ENCODE measurements around the gene KCNN4.

The KCNN4 gene

DNA sequence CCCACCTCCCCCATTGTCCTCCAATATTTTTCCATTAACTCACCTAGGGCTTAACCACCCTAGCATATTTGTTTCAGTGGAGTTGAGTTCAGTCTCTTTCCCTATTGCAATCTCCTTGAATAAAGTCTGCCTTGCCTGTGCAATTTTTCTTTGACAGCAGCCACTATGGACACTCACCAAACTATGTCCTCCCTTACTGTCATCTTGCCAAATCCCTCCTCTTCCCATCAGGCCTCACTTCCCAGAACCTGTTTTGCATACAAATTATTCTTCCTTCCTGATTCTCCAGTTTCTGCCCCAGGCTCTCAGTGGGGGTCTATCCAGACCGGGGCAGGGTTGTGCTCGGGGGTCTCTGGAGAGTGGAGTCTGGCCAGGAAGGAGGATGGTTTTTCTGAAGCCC is 23.7 kb upstream of the KCNN4 start:
- TF ChIP-seq GATA3 (IDR thresholded peaks at IDR 0.05; ENCODE audit: low read depth, low read length), result no peak
- TF ChIP-seq GATA2 (IDR thresholded peaks at IDR 0.05; ENCODE audit: low read depth, low read length), result no peak

DNA sequence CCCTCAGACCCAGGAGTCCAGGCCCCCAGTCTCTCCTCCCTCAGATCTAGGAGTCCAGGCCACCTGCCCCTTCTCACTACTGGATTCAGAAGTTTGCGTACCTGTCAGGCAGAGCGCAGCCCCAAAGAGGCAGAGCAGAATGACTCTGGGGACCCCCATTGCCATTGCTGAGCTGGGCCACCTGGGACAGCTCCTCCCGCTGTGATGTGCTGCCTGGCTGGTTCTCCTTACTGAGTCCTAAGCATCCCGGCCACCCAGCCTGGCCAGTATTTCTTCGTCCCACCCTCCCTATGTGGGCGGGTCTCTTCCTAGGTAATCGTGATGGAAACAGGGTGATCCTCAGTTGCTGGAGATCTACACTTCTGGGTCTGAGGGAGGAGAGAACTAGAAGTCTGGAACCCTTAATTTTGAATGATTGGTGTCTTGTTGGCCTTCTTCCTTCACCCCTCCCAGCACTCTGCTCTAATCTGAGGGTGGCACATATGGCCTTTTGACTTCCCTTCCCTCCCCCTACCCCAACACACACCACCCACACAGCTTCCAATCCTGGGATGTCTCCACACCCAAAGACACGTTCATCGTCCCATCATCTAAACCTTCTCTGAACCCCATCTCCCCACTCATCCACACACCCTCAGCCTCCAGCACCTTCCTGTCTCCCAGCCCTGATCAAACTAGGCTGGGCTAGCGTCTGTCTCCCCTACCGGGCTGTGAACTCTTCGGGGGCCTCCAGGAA is 21.6 kb upstream of the KCNN4 start, which contains the start of gene LYPD5:
Gene LYPD5 (minus strand): TSS at position 232 of the 736 bp plus-strand sequence. CDS start 67 bp downstream, at position 165.
- no peak for TF ChIP-seq GATA3 (IDR thresholded peaks at IDR 0.05; ENCODE audit: low read depth, low read length)
- no peak for TF ChIP-seq GATA2 (IDR thresholded peaks at IDR 0.05; ENCODE audit: low read depth, low read length)

DNA sequence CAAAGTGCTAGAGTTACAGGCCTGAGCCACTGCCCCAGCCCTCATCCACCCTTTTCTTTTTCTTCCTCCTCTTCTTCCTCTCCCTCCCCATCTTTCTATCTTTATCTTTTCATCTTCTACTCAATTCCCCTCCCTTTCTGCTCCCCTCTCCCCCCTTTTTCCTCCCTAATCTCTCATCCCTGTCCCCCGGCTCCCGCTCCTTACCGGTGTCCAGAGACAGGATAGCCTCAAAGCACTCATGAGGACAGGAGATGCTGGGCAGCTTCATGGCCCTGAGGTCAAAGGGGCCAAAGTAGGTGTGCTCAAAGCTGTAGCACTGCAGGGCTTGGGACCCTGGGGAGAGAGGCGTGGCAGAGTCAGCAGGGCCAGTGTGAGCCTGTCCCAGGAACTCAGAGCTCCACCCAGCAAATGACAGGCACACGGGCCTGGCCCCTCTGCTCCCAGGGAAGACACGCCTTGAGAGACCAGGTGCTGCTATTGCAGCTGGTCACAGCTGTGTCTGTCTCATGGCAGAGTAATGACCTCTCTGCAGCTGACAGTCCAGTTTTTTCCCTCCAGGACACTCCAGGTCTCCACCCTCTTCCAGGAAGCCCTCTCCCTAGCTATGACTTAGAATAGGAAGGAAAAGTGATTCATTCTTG is 18.8 kb upstream of the KCNN4 start:
- TF ChIP-seq GATA3 (IDR thresholded peaks at IDR 0.05; ENCODE audit: low read depth, low read length), result no peak
- no peak for TF ChIP-seq GATA2 (IDR thresholded peaks at IDR 0.05; ENCODE audit: low read depth, low read length)

DNA sequence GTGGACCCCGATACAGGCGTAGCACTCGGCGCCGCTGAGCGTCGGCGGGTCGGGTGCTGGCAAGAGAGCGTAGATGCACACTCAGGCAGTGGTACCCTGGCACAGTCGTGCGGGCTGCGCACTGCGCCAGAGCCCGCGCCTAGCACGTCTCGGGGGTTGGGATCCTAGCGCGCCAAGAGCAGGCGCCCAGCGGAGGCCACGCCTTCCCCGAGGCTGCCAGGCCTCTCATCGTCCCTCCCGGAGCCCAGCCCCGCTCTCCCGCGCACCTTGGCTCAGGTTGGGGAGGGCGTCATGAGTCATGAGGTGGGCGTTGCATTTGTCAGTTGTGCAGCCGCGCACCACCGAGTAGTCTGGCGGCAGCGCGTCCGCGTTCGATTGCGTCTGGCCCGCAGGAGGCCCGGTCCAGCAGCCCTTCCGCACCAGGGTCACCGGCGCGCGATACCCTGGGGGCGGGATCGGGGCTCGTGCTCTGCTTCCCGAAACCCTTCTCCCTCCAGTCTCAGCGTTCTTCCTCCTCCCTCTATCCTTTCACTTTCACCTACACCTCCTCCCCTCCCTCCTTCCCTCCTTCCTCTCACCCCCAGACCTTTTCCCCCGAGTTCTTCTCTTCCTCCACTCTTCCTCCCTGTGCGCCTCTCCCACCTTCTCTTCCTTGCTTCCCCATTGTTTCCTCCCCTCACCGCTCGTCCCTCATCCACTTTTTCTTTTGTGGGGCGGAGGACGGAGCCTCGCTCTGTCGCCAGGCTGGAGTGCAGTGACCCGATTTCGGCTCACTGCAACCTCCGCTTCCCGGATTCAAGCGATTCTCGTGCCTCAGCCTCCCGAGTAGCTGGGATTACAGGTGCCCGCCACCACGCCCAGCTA is 18.0 kb upstream of the KCNN4 start:
- TF ChIP-seq GATA3 (IDR thresholded peaks at IDR 0.05; ENCODE audit: low read depth, low read length) (no peak), GATA2 (IDR thresholded peaks at IDR 0.05; ENCODE audit: low read depth, low read length) (no peak)

DNA sequence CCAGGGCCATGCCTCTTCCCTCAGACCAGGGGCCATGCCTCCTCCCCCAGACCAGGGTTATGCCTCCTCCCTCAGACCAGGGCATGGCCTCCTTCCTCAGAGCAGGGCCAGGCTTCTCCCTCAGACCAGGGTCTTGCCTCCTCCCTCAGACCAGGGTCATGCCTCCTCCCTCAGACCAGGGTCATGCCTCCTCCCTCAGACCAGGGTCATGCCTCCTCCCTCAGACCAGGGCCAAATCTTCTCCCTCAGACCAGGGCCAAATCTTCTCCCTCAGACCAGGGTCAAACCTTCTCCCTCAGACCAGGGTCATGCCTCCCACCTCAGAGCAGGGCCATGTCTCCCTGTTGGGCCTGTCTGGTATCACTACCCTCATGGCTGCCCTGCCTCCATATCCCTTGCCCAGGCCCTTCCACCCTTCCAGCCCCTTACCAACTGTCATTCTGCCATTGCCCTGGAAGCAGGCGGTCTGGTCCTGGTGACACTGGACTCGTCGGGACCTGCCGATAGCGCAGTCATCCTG is 17.3 kb upstream of the KCNN4 start:
- TF ChIP-seq GATA3 (IDR thresholded peaks at IDR 0.05; ENCODE audit: low read depth, low read length) (no peak), GATA2 (IDR thresholded peaks at IDR 0.05; ENCODE audit: low read depth, low read length) (no peak)

DNA sequence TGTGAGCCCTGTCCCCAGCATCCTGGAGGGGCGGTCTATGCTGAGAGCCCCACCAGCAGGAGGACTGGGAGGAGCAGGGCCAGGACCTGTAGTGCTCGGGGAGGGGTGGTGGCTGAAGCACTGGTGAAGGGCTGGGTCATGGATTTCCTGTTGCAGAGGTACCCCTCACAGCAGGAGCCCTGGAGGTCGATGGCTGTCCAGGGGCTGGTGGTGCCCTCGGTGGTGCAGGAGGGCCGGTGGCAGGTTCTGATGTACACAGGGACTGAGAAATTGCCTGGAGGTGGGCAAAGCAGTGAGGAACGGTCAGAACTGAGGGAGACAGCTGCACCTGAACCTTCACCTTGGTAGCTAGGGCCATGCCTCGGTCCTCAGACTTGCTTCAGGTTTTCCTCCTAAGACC is 16.8 kb upstream of the KCNN4 start:
- no peak for TF ChIP-seq GATA2 (IDR thresholded peaks at IDR 0.05; ENCODE audit: low read depth, low read length)

DNA sequence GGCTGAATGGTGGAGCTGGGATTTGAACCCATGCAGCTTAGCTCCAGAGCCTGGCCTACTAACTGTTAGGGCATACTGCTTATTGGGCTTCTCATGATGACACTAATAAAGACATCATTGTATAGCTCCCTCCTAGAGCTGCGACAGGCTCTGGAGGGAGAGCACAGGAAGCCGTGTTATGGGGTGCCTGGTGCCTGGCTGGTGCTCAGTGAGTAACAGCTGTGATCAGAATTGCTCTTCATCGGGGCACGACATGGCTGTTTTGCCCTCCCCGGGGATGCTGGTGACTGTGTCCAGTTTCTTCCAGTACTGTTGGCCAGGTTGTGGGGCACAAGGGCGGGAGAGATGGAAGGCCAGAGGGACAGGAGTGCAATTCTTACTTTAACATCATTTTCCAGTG is 16.3 kb upstream of the KCNN4 start:
- TF ChIP-seq GATA3 (IDR thresholded peaks at IDR 0.05; ENCODE audit: low read depth, low read length) (no peak), GATA2 (IDR thresholded peaks at IDR 0.05; ENCODE audit: low read depth, low read length) (no peak)

DNA sequence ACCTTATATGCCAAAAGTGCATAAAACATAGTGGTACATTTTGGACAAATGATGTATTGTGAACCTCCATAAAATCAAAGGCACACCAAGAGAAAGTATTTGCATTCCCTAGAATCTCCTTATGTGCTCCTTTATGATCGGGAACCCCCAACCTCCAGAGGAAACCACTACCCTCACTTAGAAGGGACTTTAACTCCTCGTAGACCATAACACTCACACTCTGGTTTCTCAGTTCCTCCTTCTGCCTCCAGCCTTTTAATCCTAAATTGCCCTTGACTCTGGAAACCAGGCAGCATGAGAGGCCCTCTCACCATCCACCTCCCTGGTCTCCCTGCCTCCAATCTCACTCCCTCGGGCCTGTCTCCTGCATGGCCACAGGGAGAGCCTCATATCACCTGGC is 9.8 kb upstream of the KCNN4 start:
- TF ChIP-seq GATA3 (IDR thresholded peaks at IDR 0.05; ENCODE audit: low read depth, low read length), result no peak

DNA sequence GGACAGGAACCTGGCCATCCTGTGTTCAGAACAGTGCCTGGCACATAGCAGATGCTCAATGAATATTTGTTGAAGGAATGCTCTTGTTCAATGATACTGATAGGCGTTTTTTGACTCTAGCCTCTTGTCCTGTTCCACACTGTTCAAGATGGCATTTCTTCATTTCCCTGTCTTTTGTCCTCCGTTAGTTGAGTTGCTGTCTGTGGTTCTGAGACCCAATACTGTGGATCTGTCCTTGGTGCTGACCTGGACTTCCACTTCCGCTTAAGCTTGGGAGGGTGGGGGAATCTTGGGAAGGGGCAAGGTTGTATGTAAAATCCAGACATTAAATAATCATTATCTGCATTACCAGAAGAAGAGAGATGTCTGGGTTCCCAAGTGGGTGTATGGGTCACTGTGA is 8.3 kb upstream of the KCNN4 start:
- no peak for TF ChIP-seq GATA3 (IDR thresholded peaks at IDR 0.05; ENCODE audit: low read depth, low read length)
- TF ChIP-seq GATA2 (IDR thresholded peaks at IDR 0.05; ENCODE audit: low read depth, low read length), result no peak

DNA sequence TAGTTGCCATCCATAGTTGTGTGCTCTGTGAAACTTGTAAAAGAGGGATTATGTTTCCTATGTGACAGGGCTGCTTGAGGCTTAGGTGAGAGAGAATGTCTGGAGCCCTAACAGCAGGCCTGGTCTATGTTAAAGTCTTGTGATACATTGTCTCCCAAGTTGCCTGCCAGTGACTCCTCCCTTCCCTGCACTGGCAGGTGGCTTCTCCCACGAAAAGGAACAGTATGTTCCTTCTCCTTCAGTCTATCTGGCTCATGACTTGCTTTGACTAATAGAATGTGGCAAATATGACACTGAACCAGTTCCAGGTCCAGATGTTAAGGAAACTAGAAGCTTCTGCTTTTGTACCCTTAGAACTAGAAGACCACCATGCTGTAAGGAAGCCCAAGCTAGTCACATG is 5.9 kb upstream of the KCNN4 start:
- TF ChIP-seq GATA3 (IDR thresholded peaks at IDR 0.05; ENCODE audit: low read depth, low read length), result no peak
- no peak for TF ChIP-seq GATA2 (IDR thresholded peaks at IDR 0.05; ENCODE audit: low read depth, low read length)

DNA sequence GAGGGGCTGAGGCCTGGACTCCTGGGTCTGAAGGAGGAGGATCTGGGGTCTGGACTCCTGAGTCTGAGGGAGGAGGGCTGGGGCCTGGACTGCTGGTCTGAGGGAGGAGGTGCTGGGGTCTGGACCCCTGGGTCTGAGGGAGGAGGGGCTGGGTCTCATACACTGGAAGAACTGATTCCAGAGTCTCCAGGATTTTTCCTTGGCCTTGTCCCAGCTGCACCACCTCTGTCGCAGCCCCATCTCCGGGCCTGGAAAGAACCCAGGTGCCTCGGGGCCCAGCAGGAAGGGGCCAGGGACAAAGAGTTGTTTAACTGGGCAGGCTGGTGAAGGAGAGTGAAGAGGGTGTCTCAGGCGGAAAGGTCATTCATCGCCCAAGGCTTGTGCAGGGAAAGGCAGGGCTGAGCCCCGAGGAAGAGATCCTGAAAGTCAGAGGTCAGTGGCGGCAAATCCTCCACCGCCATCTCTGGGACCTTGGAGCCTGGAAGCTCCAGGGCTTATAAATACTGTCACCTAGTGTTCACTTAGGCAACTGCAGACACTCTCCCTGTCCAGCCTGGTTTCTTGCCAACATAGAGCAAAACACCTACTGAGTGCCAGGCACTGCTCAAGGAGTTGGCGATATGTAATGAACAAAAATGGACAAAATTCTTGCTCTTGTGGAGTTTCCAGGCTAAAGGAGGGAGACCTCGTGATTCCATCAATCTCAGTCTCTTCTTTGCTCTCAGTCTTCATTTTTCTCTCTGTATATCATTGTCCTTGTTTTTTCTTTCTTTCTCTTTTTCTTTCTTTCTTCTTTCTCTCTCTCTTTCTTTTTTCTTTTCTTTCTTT is 4.4 kb upstream of the KCNN4 start:
- TF ChIP-seq GATA2 (IDR thresholded peaks at IDR 0.05; ENCODE audit: low read depth, low read length), result no peak
- TF ChIP-seq GATA3 (IDR thresholded peaks at IDR 0.05; ENCODE audit: low read depth, low read length), result no peak

DNA sequence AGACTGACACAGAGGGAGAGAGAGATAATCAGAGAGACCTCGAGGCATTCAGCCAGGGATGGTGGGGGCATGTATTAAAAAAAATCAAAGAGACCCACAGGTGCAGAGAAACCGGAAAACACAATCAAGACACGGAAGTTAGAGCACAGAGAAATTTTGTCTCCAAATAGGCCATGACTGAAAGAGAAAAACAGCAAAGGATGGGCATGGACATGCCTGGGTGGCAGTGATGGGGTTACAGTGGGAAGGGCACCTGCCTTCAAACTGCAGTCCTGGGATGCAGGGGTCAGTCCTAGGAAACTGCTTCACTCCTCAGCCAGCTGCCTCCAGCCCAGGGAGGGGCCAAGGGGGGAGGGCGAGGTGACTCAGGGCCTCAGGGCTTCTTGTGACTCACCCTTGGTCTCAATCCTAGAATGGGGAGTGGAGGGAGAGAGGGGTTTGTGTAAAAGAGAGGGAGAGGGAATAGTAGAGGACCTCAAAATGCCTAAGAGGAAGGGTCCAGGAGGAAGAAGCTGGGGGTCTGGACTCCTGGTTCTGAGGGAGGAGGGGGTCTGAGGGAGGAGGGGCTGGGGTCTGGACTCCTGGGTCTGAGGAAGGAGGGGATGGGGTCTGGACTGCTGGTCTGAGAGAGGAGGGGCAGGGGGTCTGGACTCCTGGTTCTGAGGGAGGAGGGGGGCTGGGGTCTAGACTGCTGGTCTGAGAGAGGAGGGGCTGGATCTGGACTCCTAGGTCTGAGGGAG is 3.6 kb upstream of the KCNN4 start:
- TF ChIP-seq GATA3 (IDR thresholded peaks at IDR 0.05; ENCODE audit: low read depth, low read length) (no peak), GATA2 (IDR thresholded peaks at IDR 0.05; ENCODE audit: low read depth, low read length) (no peak)

DNA sequence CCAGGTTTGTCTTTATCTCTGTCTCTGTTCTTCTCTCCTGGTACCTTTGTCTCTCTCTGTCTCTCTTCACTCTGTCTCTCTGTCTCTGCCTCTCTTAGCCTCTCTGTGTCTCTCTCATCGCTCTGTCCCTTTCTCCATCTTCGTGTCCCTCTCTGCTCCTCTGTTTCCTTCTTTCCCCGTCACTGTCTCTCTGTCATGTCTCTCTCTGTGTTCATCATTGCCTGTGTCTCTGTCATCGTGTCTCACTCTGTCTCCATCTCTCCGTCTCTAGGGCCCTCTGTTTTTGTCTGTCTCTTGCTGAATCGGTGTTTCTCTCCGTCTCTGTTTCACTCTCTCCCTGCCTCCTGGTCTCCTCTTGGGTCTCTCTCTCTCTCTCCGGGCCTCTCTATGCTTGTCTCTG is 2.9 kb upstream of the KCNN4 start:
- no peak for TF ChIP-seq GATA2 (IDR thresholded peaks at IDR 0.05; ENCODE audit: low read depth, low read length)
- no peak for TF ChIP-seq GATA3 (IDR thresholded peaks at IDR 0.05; ENCODE audit: low read depth, low read length)
